ENCODE measurements around the gene PPP6R3. TPM values are rescaled to one million over a fixed set of nuclear protein-coding genes. Genes with fewer than 3 reads are reported as not detected.

The PPP6R3 gene
- total RNA-seq (172 TPM), polyA plus RNA-seq (10 to 100 TPM; 46.7 to 54.5 (median 50.3) TPM)

GRCh38 chr11:68460741-68461574 lies at the start of gene PPP6R3:
Gene PPP6R3, plus strand, starts transcription at chr11:68460752. Its CDS starts 76,913 bp downstream, at chr11:68537665.
- Mint-ChIP-seq H3K36me3 (peaks cover 5% of the 10 kb centered on the region), H3K27me3 (peaks cover 16% of the 10 kb centered on the region), H3K4me3 (peak within 1 kb of the TSS; percentile 96 to 100 (median 97)), H3K27ac (peak within 1 kb of the TSS; percentile 97 to 99 (median 98)), H3K9me3 (peaks cover 0 to 2% (median 0%) of the 10 kb centered on the region in 7 donors), H3K4me1 (peaks cover 18 to 49% (median 38%) of the 10 kb centered on the region in 4 donors)
- no peaks in the 10 kb centered on the region for H3K9me3 ChIP-seq (ENCODE audit: control insufficient read depth in 2 of 2, low read length in 2 of 2)
- peaks cover 45% of the 10 kb centered on the region for H3K4me1 ChIP-seq (ENCODE audit: control insufficient read depth, insufficient read depth, low read length, poor library complexity, severe bottlenecking)
- peak in 1 of 3 donors; percentile 55 for DNase-seq
- ATAC-seq (ENCODE audit: low read depth in 2 of 2), result no peak
- peak within 1 kb of the TSS; percentile 98 for H3K27ac ChIP-seq (ENCODE audit: insufficient read depth, low read length, poor library complexity, severe bottlenecking)
- H3K27me3 ChIP-seq (ENCODE audit: control insufficient read depth, insufficient read depth, low read length), result no peaks in the 10 kb centered on the region
- H3K36me3 ChIP-seq (ENCODE audit: control insufficient read depth, insufficient read depth, low read length), result no peaks in the 10 kb centered on the region
- H3K4me3 ChIP-seq (ENCODE audit: low read depth, low read length), result peak within 1 kb of the TSS; percentile 92

- no peak overlapping the region for H3K27ac Mint-ChIP-seq
- H3K27me3 Mint-ChIP-seq, result no peaks in the 10 kb centered on the region
- DNase-seq (no peak), ATAC-seq (ENCODE audit: low read depth in 2 of 2) (no peak)
- H3K9me3 ChIP-seq (ENCODE audit: control insufficient read depth in 2 of 2, low read length in 2 of 2), result no peaks in the 10 kb centered on the region
- H3K4me1 ChIP-seq (ENCODE audit: control insufficient read depth, insufficient read depth, low read length, poor library complexity, severe bottlenecking), result no peaks in the 10 kb centered on the region
- H3K4me3 Mint-ChIP-seq, result no peak overlapping the region
- H3K27ac ChIP-seq (ENCODE audit: insufficient read depth, low read length, poor library complexity, severe bottlenecking), result no peak overlapping the region
- H3K36me3 ChIP-seq (ENCODE audit: control insufficient read depth, insufficient read depth, low read length), result no peaks in the 10 kb centered on the region
- no peaks in the 10 kb centered on the region for H3K27me3 ChIP-seq (ENCODE audit: control insufficient read depth, insufficient read depth, low read length)
- no peak overlapping the region for H3K4me3 ChIP-seq (ENCODE audit: low read depth, low read length)
- peaks cover 0 to 3% (median 0%) of the 10 kb centered on the region in 4 donors for H3K4me1 Mint-ChIP-seq
- H3K36me3 Mint-ChIP-seq, result peaks cover 17% of the 10 kb centered on the region
- no peaks in the 10 kb centered on the region for H3K9me3 Mint-ChIP-seq
These were observed 49.0 kb upstream of the PPP6R3 start for GRCh38 chr11:68411501-68411991.

GRCh38 chr11:68412593-68413475 lies 47.7 kb upstream of the PPP6R3 start:
- Histone ChIP-seq H3K4me3 (ENCODE audit: low read depth, low read length) (no peak overlapping the region), H3K4me1 (ENCODE audit: control insufficient read depth, insufficient read depth, low read length, poor library complexity, severe bottlenecking) (no peaks in the 10 kb centered on the region), H3K9me3 (ENCODE audit: control insufficient read depth in 2 of 2, low read length in 2 of 2) (no peaks in the 10 kb centered on the region), H3K36me3 (ENCODE audit: control insufficient read depth, insufficient read depth, low read length) (no peaks in the 10 kb centered on the region), H3K27me3 (ENCODE audit: control insufficient read depth, insufficient read depth, low read length) (no peaks in the 10 kb centered on the region), H3K27ac (ENCODE audit: insufficient read depth, low read length, poor library complexity, severe bottlenecking) (no peak overlapping the region)
- H3K27me3 Mint-ChIP-seq, result no peaks in the 10 kb centered on the region
- no peak overlapping the region for H3K4me3 Mint-ChIP-seq
- no peaks in the 10 kb centered on the region for H3K9me3 Mint-ChIP-seq
- peak in 1 of 2 donors; percentile 33 for ATAC-seq (ENCODE audit: low read depth in 2 of 2)
- H3K27ac Mint-ChIP-seq, result no peak overlapping the region
- H3K36me3 Mint-ChIP-seq, result peaks cover 17% of the 10 kb centered on the region
- DNase-seq, result peak in 1 of 3 donors; percentile 46
- peaks cover 0 to 6% (median 2%) of the 10 kb centered on the region in 4 donors for H3K4me1 Mint-ChIP-seq

GRCh38 chr11:68413591-68413999 lies 47.0 kb upstream of the PPP6R3 start:
- Histone ChIP-seq H3K4me1 (ENCODE audit: control insufficient read depth, insufficient read depth, low read length, poor library complexity, severe bottlenecking) (no peaks in the 10 kb centered on the region), H3K36me3 (ENCODE audit: control insufficient read depth, insufficient read depth, low read length) (no peaks in the 10 kb centered on the region), H3K4me3 (ENCODE audit: low read depth, low read length) (no peak overlapping the region), H3K27ac (ENCODE audit: insufficient read depth, low read length, poor library complexity, severe bottlenecking) (no peak overlapping the region), H3K27me3 (ENCODE audit: control insufficient read depth, insufficient read depth, low read length) (no peaks in the 10 kb centered on the region), H3K9me3 (ENCODE audit: control insufficient read depth in 2 of 2, low read length in 2 of 2) (no peaks in the 10 kb centered on the region)
- no peaks in the 10 kb centered on the region for H3K9me3 Mint-ChIP-seq
- H3K27me3 Mint-ChIP-seq, result no peaks in the 10 kb centered on the region
- ATAC-seq (ENCODE audit: low read depth in 2 of 2) (no peak), DNase-seq (no peak)
- H3K27ac Mint-ChIP-seq, result peak overlapping the region in 1 of 3 donors; percentile 65
- peaks cover 0 to 6% (median 2%) of the 10 kb centered on the region in 4 donors for H3K4me1 Mint-ChIP-seq
- peaks cover 16% of the 10 kb centered on the region for H3K36me3 Mint-ChIP-seq
- H3K4me3 Mint-ChIP-seq, result no peak overlapping the region

GRCh38 chr11:68414496-68415221 lies 45.9 kb upstream of the PPP6R3 start:
- Histone ChIP-seq H3K4me1 (ENCODE audit: control insufficient read depth, insufficient read depth, low read length, poor library complexity, severe bottlenecking) (no peaks in the 10 kb centered on the region), H3K27ac (ENCODE audit: insufficient read depth, low read length, poor library complexity, severe bottlenecking) (no peak overlapping the region), H3K27me3 (ENCODE audit: control insufficient read depth, insufficient read depth, low read length) (no peaks in the 10 kb centered on the region), H3K36me3 (ENCODE audit: control insufficient read depth, insufficient read depth, low read length) (no peaks in the 10 kb centered on the region), H3K9me3 (ENCODE audit: control insufficient read depth in 2 of 2, low read length in 2 of 2) (no peaks in the 10 kb centered on the region), H3K4me3 (ENCODE audit: low read depth, low read length) (no peak overlapping the region)
- Mint-ChIP-seq H3K27ac (no peak overlapping the region), H3K4me1 (peaks cover 0 to 6% (median 2%) of the 10 kb centered on the region in 4 donors), H3K27me3 (no peaks in the 10 kb centered on the region), H3K36me3 (peaks cover 16% of the 10 kb centered on the region), H3K9me3 (no peaks in the 10 kb centered on the region), H3K4me3 (no peak overlapping the region)
- ATAC-seq (ENCODE audit: low read depth in 2 of 2) (no peak), DNase-seq (no peak)

- no peaks in the 10 kb centered on the region for H3K4me1 ChIP-seq (ENCODE audit: control insufficient read depth, insufficient read depth, low read length, poor library complexity, severe bottlenecking)
- no peak overlapping the region for H3K4me3 Mint-ChIP-seq
- peaks cover 0 to 6% (median 2%) of the 10 kb centered on the region in 4 donors for H3K4me1 Mint-ChIP-seq
- ATAC-seq (ENCODE audit: low read depth in 2 of 2), result no peak
- H3K36me3 Mint-ChIP-seq, result peaks cover 16% of the 10 kb centered on the region
- no peak overlapping the region for H3K27ac Mint-ChIP-seq
- no peak overlapping the region for H3K27ac ChIP-seq (ENCODE audit: insufficient read depth, low read length, poor library complexity, severe bottlenecking)
- H3K9me3 ChIP-seq (ENCODE audit: control insufficient read depth in 2 of 2, low read length in 2 of 2), result no peaks in the 10 kb centered on the region
- no peak for DNase-seq
- H3K27me3 ChIP-seq (ENCODE audit: control insufficient read depth, insufficient read depth, low read length), result no peaks in the 10 kb centered on the region
- H3K27me3 Mint-ChIP-seq, result no peaks in the 10 kb centered on the region
- H3K4me3 ChIP-seq (ENCODE audit: low read depth, low read length), result no peak overlapping the region
- peaks cover 0 to 1% (median 0%) of the 10 kb centered on the region in 7 donors for H3K9me3 Mint-ChIP-seq
- no peaks in the 10 kb centered on the region for H3K36me3 ChIP-seq (ENCODE audit: control insufficient read depth, insufficient read depth, low read length)
These were observed 44.4 kb upstream of the PPP6R3 start for GRCh38 chr11:68416070-68416578.

GRCh38 chr11:68418648-68419047 lies 41.9 kb upstream of the PPP6R3 start:
- DNase-seq (no peak), ATAC-seq (ENCODE audit: low read depth in 2 of 2) (no peak)
- Histone ChIP-seq H3K27me3 (ENCODE audit: control insufficient read depth, insufficient read depth, low read length) (no peaks in the 10 kb centered on the region), H3K27ac (ENCODE audit: insufficient read depth, low read length, poor library complexity, severe bottlenecking) (no peak overlapping the region), H3K4me3 (ENCODE audit: low read depth, low read length) (no peak overlapping the region), H3K9me3 (ENCODE audit: control insufficient read depth in 2 of 2, low read length in 2 of 2) (no peaks in the 10 kb centered on the region), H3K4me1 (ENCODE audit: control insufficient read depth, insufficient read depth, low read length, poor library complexity, severe bottlenecking) (no peaks in the 10 kb centered on the region), H3K36me3 (ENCODE audit: control insufficient read depth, insufficient read depth, low read length) (no peaks in the 10 kb centered on the region)
- Mint-ChIP-seq H3K9me3 (peaks cover 0 to 1% (median 0%) of the 10 kb centered on the region in 7 donors), H3K27me3 (no peaks in the 10 kb centered on the region), H3K4me1 (peaks cover 0 to 4% (median 1%) of the 10 kb centered on the region in 4 donors), H3K4me3 (no peak overlapping the region), H3K27ac (no peak overlapping the region), H3K36me3 (peaks cover 15% of the 10 kb centered on the region)
